Heart left ventricle (tissue), 16 donors: Measurements from ENCODE around the gene EMID1. TPM values are rescaled to one million over a fixed set of nuclear protein-coding genes. Genes with fewer than 3 reads are reported as not detected.
A peak's percentile ranks its signal among the peaks of the same experiment; 100 is the strongest.
"Not testable (repeated sequence)": the region's sequence is repeated elsewhere in the genome, so short reads cannot be mapped to it uniquely, and the experiment has no call there.

Experiments used
- ATAC-seq, 4 donors: fragments of 200-7000 bp; cut with Tn5 transposase; one replicate each; pipeline ENCODE4 v1.9.1; 2020 to 2022; ENCODE audit warnings: moderate library complexity in 4 of 4, mild to moderate bottlenecking in 3 of 4, moderate number of reproducible peaks in 1 of 4
- DNase-seq, 5 donors: peaks; one replicate each; pipeline ENCODE4 v3.0.0-alpha.2; 2020
- H3K27ac ChIP-seq, 12 donors: fragments of 200-600 bp; sonication (generic) in 4 of 12; one replicate each; pipeline versions ENCODE4 v1.5.0 to v1.8.0; 2016 to 2022; ENCODE audit warnings: mild to moderate bottlenecking in 2 of 12
- H3K27me3 ChIP-seq, 9 donors: fragments of 200-600 bp; sonication (generic) in 2 of 9; one replicate each; pipeline versions ENCODE4 v1.5.1 to v1.8.0; 2016 to 2022; ENCODE audit warnings: mild to moderate bottlenecking in 3 of 9
- H3K36me3 ChIP-seq, 9 donors: fragments of 200-600 bp; sonication (generic) in 2 of 9; one replicate each; pipeline versions ENCODE4 v1.5.0 to v1.8.0; 2018 to 2022; ENCODE audit warnings: mild to moderate bottlenecking in 2 of 9
- H3K4me1 ChIP-seq, 12 donors: fragments of 200-600 bp; sonication (generic) in 4 of 12; one replicate each; pipeline versions ENCODE4 v1.5.0 to v1.8.0; 2016 to 2022; ENCODE audit warnings: mild to moderate bottlenecking in 3 of 12
- H3K4me3 ChIP-seq, 12 donors: fragments of 200-600 bp; sonication (generic) in 4 of 12; one replicate each; pipeline versions ENCODE4 v1.5.0 to v1.8.0; 2017 to 2022; ENCODE audit warnings: mild to moderate bottlenecking in 9 of 12, moderate library complexity in 4 of 12
- H3K9me3 ChIP-seq, 12 donors: fragments of 200-600 bp; sonication (generic) in 4 of 12; one replicate each; pipeline versions ENCODE4 v1.5.0 to v1.8.0; 2016 to 2022; ENCODE audit warnings: mild to moderate bottlenecking in 1 of 12
- CTCF ChIP-seq, 12 donors: fragments of 200-600 bp; sonication (generic) in 4 of 12; IDR thresholded peaks; one replicate each; pipeline versions ENCODE4 v1.5.0 to v1.8.0; 2018 to 2022; ENCODE audit warnings: antibody characterized with exemption in 12 of 12, mild to moderate bottlenecking in 5 of 12
- POLR2A ChIP-seq, 2 donors: fragments of 450-650 bp; IDR thresholded peaks; one replicate each; pipeline ENCODE4 v1.6.1; 2017; ENCODE audit warnings: antibody characterized with exemption in 2 of 2, mild to moderate bottlenecking in 2 of 2, moderate library complexity in 2 of 2
- WGBS, 4 donors: extraction: QIAGEN DNeasy Blood & Tissue Kit in 2 of 4; methylation state at CpG; one replicate each; pipeline versions ENCODE4 v1.1.5 to v1.1.7; 2013 to 2018; 5-methylcytosine and 5-hydroxymethylcytosine counted together
- intact Hi-C, 10 donors: fragments of 100-400 bp; cut with DNase I; formaldehyde crosslinking; loops; one replicate each; pipeline versions ENCODE4 v1.11.1 to v1.14.2; 2022
- polyA plus RNA-seq, 2 donors: library from polyadenylated mRNA; stranded (reverse); fragments of 200-250 nt; gene quantifications; one replicate each; pipeline ENCODE4 v1.2.3, GENCODE V29; 2013
- total RNA-seq, 9 donors: library from RNA; depleted of rRNA in 2 of 9; stranded (reverse); fragments of >200 nt in 2 of 9; fragmentation: NEBNext Ultra II Directional in 3 of 9; extraction: Animal tissue kit (Norgen Biotek cat#: 25700) in 3 of 9; gene quantifications; one replicate each; pipeline versions ENCODE4 v1.1.0 to v1.2.4, GENCODE V29; 2016 to 2023
- donor health status: ischemic (EF 13 %, LVEDD 7.1; RV severe dilation, severe dysfunction).
- donor health status: healthy with polysubstance abuse.
- donor health status: DM: no; HTN: yes; CAD: no.
- donor health status: DM: no; HTN: no; CAD: no.
- donor health status: ischemic (EF 25% LVEDD 6.9; RV normal size, moderate dysfunction).
- donor health status: ischemic (EF 25% LVEDD 5.7; RV mildly dilated, moderate dysfunction).
- donor health status: healthy.
- donor health status: DM: yes; HTN: yes; CAD: no.
- donor health status: ischemic (EF 35%, LVEDD 5.7; RV mildly dilated, moderate dysfunction).
- donor health status: nonischemic (EF 11% LVEDD 7.7; RV severe dilation, severe dysfunction).
- donor health status: DM: yes; HTN: yes; CAD: no.
- donor health status: PGD.
- donor health status: ischemic (EF 29% LVEDD 5.4; RV normal size, mild dysfunction).
- donor health status: nonischemic (EF 23%, LVEDD 6.1; RV moderate dilation, normal function).

Gene EMID1
- total and polyA plus RNA-seq, 11 donors = 0.16 to 1.5 (median 0.32) TPM; not detected in 2

GRCh38 chr22:29216873-29217666 lies 11.4 kb downstream of the EMID1 start:
- no peak for TF ChIP-seq CTCF (IDR thresholded peaks at IDR 0.05)
- no peak for TF ChIP-seq POLR2A (IDR thresholded peaks at IDR 0.05)
- intact Hi-C loops = no loop called here
- Histone ChIP-seq H3K4me1 (no peaks in the 10 kb centered on the region), H3K4me3 (no peak overlapping the region), H3K27ac (no peak overlapping the region), H3K36me3 (no peaks in the 10 kb centered on the region), H3K27me3 (no peaks in the 10 kb centered on the region), H3K9me3 (no peaks in the 10 kb centered on the region)
- DNase-seq = no peak
- WGBS, 4 donors = 83 to 90% (median 86%) methylated on average over 11 to 14 of the region's 14 CpGs
- peak in 2 of 4 donors; percentile 29 to 35 for ATAC-seq

GRCh38 chr22:29217827-29218757 lies 12.4 kb downstream of the EMID1 start:
- 85 to 87% (median 86%) methylated on average over 8 to 13 of the region's 13 CpGs for WGBS, 4 donors
- no peak for ATAC-seq
- TF ChIP-seq POLR2A (IDR thresholded peaks at IDR 0.05) (no peak), CTCF (IDR thresholded peaks at IDR 0.05) (no peak)
- H3K27ac ChIP-seq = no peak overlapping the region
- no peaks in the 10 kb centered on the region for H3K27me3 ChIP-seq
- no peaks in the 10 kb centered on the region for H3K4me1 ChIP-seq
- no peak overlapping the region for H3K4me3 ChIP-seq
- no peaks in the 10 kb centered on the region for H3K9me3 ChIP-seq
- intact Hi-C loops = no loop called here
- DNase-seq = no peak
- H3K36me3 ChIP-seq = no peaks in the 10 kb centered on the region

DNA sequence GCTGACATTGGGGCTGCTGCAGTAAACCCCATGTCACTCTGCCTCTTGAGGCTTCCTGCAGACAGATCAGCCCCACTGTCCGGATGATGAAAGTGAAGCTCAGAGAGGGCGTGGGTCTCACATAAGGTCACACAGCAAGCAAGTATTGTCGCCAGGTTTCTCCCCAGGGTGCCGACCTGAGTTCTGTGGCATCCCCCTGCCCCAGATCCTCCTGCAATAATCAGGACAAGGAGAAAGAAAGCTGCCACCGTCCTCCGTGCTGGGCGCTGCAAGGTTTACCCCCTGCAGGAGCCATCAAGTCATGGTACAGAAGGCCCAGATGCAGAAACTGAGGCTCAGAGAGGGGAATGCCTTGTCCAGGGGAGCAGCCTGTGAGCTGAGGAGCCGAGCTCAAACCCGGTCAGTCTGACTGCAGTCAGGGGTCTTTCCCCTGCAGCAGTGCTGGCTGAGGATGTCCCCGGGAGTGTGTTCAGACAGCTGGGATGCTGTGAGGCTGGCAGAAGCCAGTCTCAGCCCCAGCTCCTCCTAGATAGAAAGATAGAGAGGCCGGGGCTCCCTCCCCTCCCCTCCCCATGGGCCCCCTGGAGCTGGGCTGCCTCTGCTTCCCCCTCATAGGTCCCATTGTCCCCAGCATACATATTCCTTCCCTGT lies 13.2 kb downstream of the EMID1 start:
- Histone ChIP-seq H3K36me3 (no peaks in the 10 kb centered on the region), H3K27me3 (no peaks in the 10 kb centered on the region), H3K4me1 (no peaks in the 10 kb centered on the region), H3K4me3 (no peak overlapping the region), H3K27ac (no peak overlapping the region), H3K9me3 (no peaks in the 10 kb centered on the region)
- TF ChIP-seq POLR2A (IDR thresholded peaks at IDR 0.05) (no peak), CTCF (IDR thresholded peaks at IDR 0.05) (no peak)
- DNase-seq (no peak), ATAC-seq (no peak)
- 89 to 95% (median 93%) methylated on average over 11 of the region's 11 CpGs for WGBS, 4 donors
- intact Hi-C loops = no loop called here

- DNase-seq, intact Hi-C loops, H3K4me3 ChIP-seq, ATAC-seq, H3K36me3 ChIP-seq, H3K9me3 ChIP-seq, H3K27ac ChIP-seq, H3K4me1 ChIP-seq, H3K27me3 ChIP-seq: not testable (repeated sequence)
- WGBS, 4 donors = 75 to 96% (median 83%) methylated on average over 2 of the region's 2 CpGs
These were observed 13.7 kb downstream of the EMID1 start for GRCh38 chr22:29219409-29219782.
